AG10803 (cell line): ENCODE data around the gene CD14.
"Not testable (repeated sequence)": the region's sequence is repeated elsewhere in the genome, so short reads cannot be mapped to it uniquely, and the experiment has no call there.

Source experiments
- DNase-seq: peaks from one replicate; pipeline ENCODE4 v3.0.0; 2010; ENCODE audit warnings: low read depth
- H3K4me3 ChIP-seq: 2 replicates; pipeline ENCODE4 v1.5.1; 2011; ENCODE audit warnings: mild to moderate bottlenecking, low read length, control low read depth
- CTCF ChIP-seq: conservative IDR thresholded peaks from 2 replicates; pipeline ENCODE4 v1.5.1; 2011; ENCODE audit warnings: mild to moderate bottlenecking, low read length, control low read depth, inconsistent platforms

The CD14 gene

GRCh38 chr5:140627972-140628371 lies 5.0 kb downstream of the CD14 start:
- TF ChIP-seq CTCF: no peak
- DNase-seq: no peak
- no peak overlapping the region for H3K4me3 ChIP-seq

GRCh38 chr5:140624886-140625285 lies 8.1 kb downstream of the CD14 start:
- H3K4me3 ChIP-seq, DNase-seq: not testable (repeated sequence)

GRCh38 chr5:140623061-140623460 lies 9.9 kb downstream of the CD14 start:
- not testable (repeated sequence) for H3K4me3 ChIP-seq, DNase-seq

GRCh38 chr5:140622301-140622700 lies 10.7 kb downstream of the CD14 start:
- TF ChIP-seq CTCF: no peak
- no peak for DNase-seq
- no peak overlapping the region for H3K4me3 ChIP-seq

- no peak for TF ChIP-seq CTCF
- H3K4me3 ChIP-seq: no peak overlapping the region
- DNase-seq: no peak
Measured at GRCh38 chr5:140611020-140611521, 21.9 kb downstream of the CD14 start.

GRCh38 chr5:140609126-140609525 lies 23.8 kb downstream of the CD14 start:
- peak; percentile 29 for DNase-seq
- no peak for TF ChIP-seq CTCF
- no peak overlapping the region for H3K4me3 ChIP-seq

GRCh38 chr5:140608722-140609121 lies 24.3 kb downstream of the CD14 start:
- no peak overlapping the region for H3K4me3 ChIP-seq
- TF ChIP-seq CTCF: no peak
- DNase-seq: no peak

- TF ChIP-seq CTCF: no peak
- no peak overlapping the region for H3K4me3 ChIP-seq
- peak; percentile 26 for DNase-seq
Measured at GRCh38 chr5:140607031-140607430, 25.9 kb downstream of the CD14 start.
